HL-60 (cell line): Measurements from ENCODE around the gene ZDHHC24.

ENCODE experiments used
- POLR2AphosphoS5 ChIP-seq: IDR thresholded peaks from 2 replicates; pipeline ENCODE4 v1.6.1; 2012; ENCODE audit warnings: low read depth
- TF ChIP-seq, protein P1 (sequence below): IDR thresholded peaks from one replicate; pipeline ENCODE4 v1.5.1; 2011; ENCODE audit warnings: low read length, control low read depth, inconsistent platforms; ENCODE audit not compliant: insufficient read depth
- TF ChIP-seq, protein P2 (sequence below): IDR thresholded peaks from 2 replicates; pipeline ENCODE4 v1.6.1; 2012; ENCODE audit warnings: low read depth; ENCODE audit not compliant: insufficient replicate concordance

DNA sequence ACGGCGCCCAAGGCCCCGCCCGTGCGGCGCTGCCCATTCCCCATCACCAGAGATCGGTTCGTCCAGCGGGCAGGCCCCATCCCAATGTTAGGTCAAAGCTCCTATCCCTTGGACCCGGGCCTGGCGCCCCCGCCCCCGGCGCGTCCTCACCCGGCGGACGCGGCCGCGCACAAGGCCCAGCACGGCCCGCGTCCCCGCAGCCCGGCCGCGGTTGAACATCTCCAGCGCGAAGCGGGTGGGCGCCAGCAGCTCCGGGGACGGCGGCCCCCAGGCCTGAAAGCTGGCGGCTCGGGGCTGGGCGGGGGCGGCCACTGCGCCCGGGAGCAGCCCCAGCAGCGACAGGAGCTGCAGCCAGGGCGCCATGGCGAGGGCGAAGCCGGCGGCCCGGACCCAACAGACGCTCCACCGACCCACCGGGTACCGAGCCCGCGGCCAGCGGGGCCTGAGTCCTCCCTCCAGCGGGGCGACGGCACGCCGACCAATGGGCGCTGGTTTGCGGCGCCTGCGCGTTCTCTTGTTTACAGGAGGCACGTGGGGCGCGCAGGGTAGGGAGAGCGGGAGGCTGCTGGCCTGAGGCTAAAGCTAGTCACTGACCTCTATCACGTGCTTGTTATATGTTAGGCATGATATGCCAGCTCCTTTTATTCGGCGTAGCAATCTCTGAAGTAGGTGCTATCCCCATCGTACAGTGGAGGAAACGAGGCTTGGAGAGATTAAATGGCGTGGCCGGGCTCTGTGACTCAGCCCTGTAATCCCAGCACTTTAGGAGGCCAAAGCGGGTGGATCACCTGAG, 22.5 kb upstream of the ZDHHC24 start, which contains the start of gene CTSF:
- TF ChIP-seq, protein P1, sequence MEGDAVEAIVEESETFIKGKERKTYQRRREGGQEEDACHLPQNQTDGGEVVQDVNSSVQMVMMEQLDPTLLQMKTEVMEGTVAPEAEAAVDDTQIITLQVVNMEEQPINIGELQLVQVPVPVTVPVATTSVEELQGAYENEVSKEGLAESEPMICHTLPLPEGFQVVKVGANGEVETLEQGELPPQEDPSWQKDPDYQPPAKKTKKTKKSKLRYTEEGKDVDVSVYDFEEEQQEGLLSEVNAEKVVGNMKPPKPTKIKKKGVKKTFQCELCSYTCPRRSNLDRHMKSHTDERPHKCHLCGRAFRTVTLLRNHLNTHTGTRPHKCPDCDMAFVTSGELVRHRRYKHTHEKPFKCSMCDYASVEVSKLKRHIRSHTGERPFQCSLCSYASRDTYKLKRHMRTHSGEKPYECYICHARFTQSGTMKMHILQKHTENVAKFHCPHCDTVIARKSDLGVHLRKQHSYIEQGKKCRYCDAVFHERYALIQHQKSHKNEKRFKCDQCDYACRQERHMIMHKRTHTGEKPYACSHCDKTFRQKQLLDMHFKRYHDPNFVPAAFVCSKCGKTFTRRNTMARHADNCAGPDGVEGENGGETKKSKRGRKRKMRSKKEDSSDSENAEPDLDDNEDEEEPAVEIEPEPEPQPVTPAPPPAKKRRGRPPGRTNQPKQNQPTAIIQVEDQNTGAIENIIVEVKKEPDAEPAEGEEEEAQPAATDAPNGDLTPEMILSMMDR: no peak
- TF ChIP-seq POLR2AphosphoS5: no peak
- TF ChIP-seq, protein P2, sequence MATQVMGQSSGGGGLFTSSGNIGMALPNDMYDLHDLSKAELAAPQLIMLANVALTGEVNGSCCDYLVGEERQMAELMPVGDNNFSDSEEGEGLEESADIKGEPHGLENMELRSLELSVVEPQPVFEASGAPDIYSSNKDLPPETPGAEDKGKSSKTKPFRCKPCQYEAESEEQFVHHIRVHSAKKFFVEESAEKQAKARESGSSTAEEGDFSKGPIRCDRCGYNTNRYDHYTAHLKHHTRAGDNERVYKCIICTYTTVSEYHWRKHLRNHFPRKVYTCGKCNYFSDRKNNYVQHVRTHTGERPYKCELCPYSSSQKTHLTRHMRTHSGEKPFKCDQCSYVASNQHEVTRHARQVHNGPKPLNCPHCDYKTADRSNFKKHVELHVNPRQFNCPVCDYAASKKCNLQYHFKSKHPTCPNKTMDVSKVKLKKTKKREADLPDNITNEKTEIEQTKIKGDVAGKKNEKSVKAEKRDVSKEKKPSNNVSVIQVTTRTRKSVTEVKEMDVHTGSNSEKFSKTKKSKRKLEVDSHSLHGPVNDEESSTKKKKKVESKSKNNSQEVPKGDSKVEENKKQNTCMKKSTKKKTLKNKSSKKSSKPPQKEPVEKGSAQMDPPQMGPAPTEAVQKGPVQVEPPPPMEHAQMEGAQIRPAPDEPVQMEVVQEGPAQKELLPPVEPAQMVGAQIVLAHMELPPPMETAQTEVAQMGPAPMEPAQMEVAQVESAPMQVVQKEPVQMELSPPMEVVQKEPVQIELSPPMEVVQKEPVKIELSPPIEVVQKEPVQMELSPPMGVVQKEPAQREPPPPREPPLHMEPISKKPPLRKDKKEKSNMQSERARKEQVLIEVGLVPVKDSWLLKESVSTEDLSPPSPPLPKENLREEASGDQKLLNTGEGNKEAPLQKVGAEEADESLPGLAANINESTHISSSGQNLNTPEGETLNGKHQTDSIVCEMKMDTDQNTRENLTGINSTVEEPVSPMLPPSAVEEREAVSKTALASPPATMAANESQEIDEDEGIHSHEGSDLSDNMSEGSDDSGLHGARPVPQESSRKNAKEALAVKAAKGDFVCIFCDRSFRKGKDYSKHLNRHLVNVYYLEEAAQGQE: no peak
